A549 (cell line): ENCODE measurements around the gene MSS51. TPM values are rescaled to one million over a fixed set of nuclear protein-coding genes. Genes with fewer than 3 reads are reported as not detected.
A peak's percentile ranks its signal among the peaks of the same experiment; 100 is the strongest.

Source experiments
- ATAC-seq, 2 experiments: fragments of 200-7000 bp in 1 of 2; fragments of >200 bp in 1 of 2; cut with Nextera tagmentation in 1 of 2; cut with Tn5 transposase in 1 of 2; 3 replicates each; pipeline versions ENCODE4 v1.8.0 to v1.9.1; 2018 to 2020; ENCODE audit warnings: mild to moderate bottlenecking in 1 of 2, moderate library complexity in 1 of 2
- CTCF ChIA-PET: fragments of 300-600 bp; sonication (Branson Sonifier 250); formaldehyde crosslinking; extraction: SDS; loops from one replicate; lab custom pipeline; 2021; ENCODE audit warnings: antibody characterized with exemption, inconsistent platforms; lab: Yijun Ruan, JAX
- POLR2A ChIA-PET: fragments of 350-600 bp; formaldehyde crosslinking; extraction: SDS; loops from one replicate; lab custom pipeline; 2021; ENCODE audit warnings: antibody characterized with exemption, inconsistent platforms; lab: Yijun Ruan, JAX
- DNase-seq, 2 experiments: peaks; one replicate each; pipeline versions ENCODE4 v3.0.0 to v3.0.0-alpha.2; 2011 to 2016; ENCODE audit warnings: low read depth in 1 of 2, low spot score in 1 of 2
- FAIRE-seq: peaks from 2 replicates; lab custom pipeline; 2011; peaks lifted over from hg19 to GRCh38; lab: Jason Lieb, UNC
- H3K27ac ChIP-seq, 2 experiments: fragments of >200 bp; sonication (Bioruptor Twin); formaldehyde crosslinking; 3 replicates each; pipeline ENCODE4 v1.5.1; 2016 to 2017
- H3K4me1 ChIP-seq: fragments of >200 bp; sonication (Bioruptor Twin); formaldehyde crosslinking; 3 replicates; pipeline ENCODE4 v1.6.1; 2016
- H3K4me2 ChIP-seq: fragments of >200 bp; sonication (Bioruptor Twin); formaldehyde crosslinking; 3 replicates; pipeline ENCODE4 v1.6.1; 2016
- H3K4me3 ChIP-seq: fragments of >200 bp; sonication (Bioruptor Twin); formaldehyde crosslinking; 3 replicates; pipeline ENCODE4 v1.5.1; 2016
- H3K9me3 ChIP-seq: fragments of >200 bp; sonication (Bioruptor Twin); formaldehyde crosslinking; 3 replicates; pipeline ENCODE4 v1.6.1; 2016
- BHLHE40 ChIP-seq: IDR thresholded peaks from 2 replicates; pipeline ENCODE4 v1.6.1; 2012; ENCODE audit warnings: low read depth, low read length, inconsistent platforms
- CBX8 ChIP-seq: fragments of 200-600 bp; sonication (generic); IDR thresholded peaks from 2 replicates; pipeline ENCODE4 v1.6.1; 2016
- CEBPB ChIP-seq, 2 experiments: fragments of >200 bp in 1 of 2; sonication (Bioruptor Twin) in 1 of 2; formaldehyde crosslinking in 1 of 2; IDR thresholded peaks; 2 replicates each; pipeline ENCODE4 v1.6.1; 2012 to 2016
- CHD2 ChIP-seq: fragments of 150-350 bp; IDR thresholded peaks from 2 replicates; pipeline ENCODE4 v1.6.1; 2014; ENCODE audit warnings: low read length; ENCODE audit not compliant: partially characterized antibody
- CHD4 ChIP-seq: fragments of 200-600 bp; sonication (generic); IDR thresholded peaks from 2 replicates; pipeline ENCODE4 v1.6.1; 2016; ENCODE audit warnings: antibody characterized with exemption, mild to moderate bottlenecking, borderline replicate concordance
- CTCF ChIP-seq: fragments of >200 bp; sonication (Bioruptor Twin); formaldehyde crosslinking; IDR thresholded peaks from 3 replicates; pipeline ENCODE4 v1.5.1; 2016
- EP300 ChIP-seq, 2 experiments: fragments of >200 bp; sonication (Bioruptor Twin); formaldehyde crosslinking; IDR thresholded peaks; 2 replicates in 1 of 2; 3 replicates in 1 of 2; pipeline ENCODE4 v1.6.1; 2016 to 2017
- ESRRA ChIP-seq: fragments of 150-350 bp; IDR thresholded peaks from 2 replicates; pipeline ENCODE4 v1.6.1; 2014; ENCODE audit warnings: mild to moderate bottlenecking, low read length, borderline replicate concordance
- FOSL2 ChIP-seq, 2 experiments: fragments of 450-650 bp in 1 of 2; fragments of >200 bp in 1 of 2; sonication (Bioruptor Twin) in 1 of 2; formaldehyde crosslinking; IDR thresholded peaks; 2 replicates each; pipeline versions ENCODE4 v1.5.0 to v1.6.1; 2016 to 2020; ENCODE audit warnings: mild to moderate bottlenecking in 1 of 2, moderate library complexity in 1 of 2
- GATA3 ChIP-seq: IDR thresholded peaks from 2 replicates; pipeline ENCODE4 v1.6.1; 2012; ENCODE audit warnings: borderline replicate concordance
- HOXA7 ChIP-seq: fragments of 250-450 bp; sonication (Bioruptor Pico); IDR thresholded peaks from 2 replicates; pipeline ENCODE4 v1.5.0; 2020; ENCODE audit warnings: mild to moderate bottlenecking, moderate library complexity
- JUNB ChIP-seq: fragments of >200 bp; sonication (Bioruptor Twin); formaldehyde crosslinking; IDR thresholded peaks from 2 replicates; pipeline ENCODE4 v1.6.1; 2016
- KDM1A ChIP-seq: fragments of 200-600 bp; sonication (generic); IDR thresholded peaks from 2 replicates; pipeline ENCODE4 v1.6.1; 2016; ENCODE audit warnings: low read depth, mild to moderate bottlenecking
- KDM5A ChIP-seq: fragments of 200-600 bp; sonication (generic); IDR thresholded peaks from 2 replicates; pipeline ENCODE4 v1.6.1; 2016; ENCODE audit warnings: antibody characterized with exemption, mild to moderate bottlenecking
- MAFK ChIP-seq: fragments of 450-650 bp; IDR thresholded peaks from 2 replicates; pipeline ENCODE4 v1.6.1; 2014; ENCODE audit not compliant: partially characterized antibody
- MAX ChIP-seq: IDR thresholded peaks from 2 replicates; pipeline ENCODE4 v1.6.1; 2012
- MYC ChIP-seq: IDR thresholded peaks from 2 replicates; pipeline ENCODE4 v1.6.1; 2012; ENCODE audit warnings: mild to moderate bottlenecking, inconsistent platforms, low read length, improper control_type of control experiment, borderline replicate concordance
- NR3C1 ChIP-seq: fragments of >200 bp; sonication (Bioruptor Twin); formaldehyde crosslinking; IDR thresholded peaks from 3 replicates; pipeline ENCODE4 v1.6.1; 2017
- POLR2AphosphoS2 ChIP-seq: conservative IDR thresholded peaks from 2 replicates; pipeline ENCODE4 v1.6.1; 2012; ENCODE audit warnings: low read length, improper control_type of control experiment, inconsistent platforms
- RARB ChIP-seq: fragments of 250-450 bp; sonication (Bioruptor Pico); IDR thresholded peaks from 2 replicates; pipeline ENCODE4 v1.8.0; 2021; ENCODE audit warnings: mild to moderate bottlenecking, moderate library complexity
- RNF2 ChIP-seq: fragments of 200-600 bp; sonication (generic); IDR thresholded peaks from 2 replicates; pipeline ENCODE4 v1.6.1; 2016; ENCODE audit warnings: low read depth, mild to moderate bottlenecking, antibody characterized with exemption, moderate library complexity, borderline replicate concordance
- TFCP2L1 ChIP-seq: fragments of 250-450 bp; sonication (Bioruptor Pico); IDR thresholded peaks from 2 replicates; pipeline ENCODE4 v1.5.0; 2021; ENCODE audit warnings: mild to moderate bottlenecking
- ZC3H11A ChIP-seq: fragments of 450-650 bp; IDR thresholded peaks from 2 replicates; pipeline ENCODE4 v1.6.1; 2014; ENCODE audit warnings: antibody characterized with exemption, mild to moderate bottlenecking
- WGBS: methylation state at CpG from one replicate; pipeline ENCODE4 v1.1.6; 2017; ENCODE audit errors: missing lambda C conversion rate; 5-methylcytosine and 5-hydroxymethylcytosine counted together
- polyA plus RNA-seq, 4 experiments: library from polyadenylated mRNA; depleted of rRNA in 3 of 4; stranded (reverse); fragments of >200 nt; fragmentation: RNase III in 1 of 4; extraction: RNeasy Plus Mini Kit Qiagen cat#74134 plus additional on column Dnase treatment in 1 of 4; gene quantifications; 2 replicates in 3 of 4; 3 replicates in 1 of 4; pipeline ENCODE4 v1.2.3, GENCODE V29; 2011 to 2017
- TF ChIP-seq, protein P1 (sequence below): fragments of 250-450 bp; sonication (Bioruptor Pico); IDR thresholded peaks from 2 replicates; pipeline ENCODE4 v1.5.0; 2021; ENCODE audit warnings: mild to moderate bottlenecking, moderate library complexity, borderline replicate concordance
- TF ChIP-seq, protein P2 (sequence below): IDR thresholded peaks from 2 replicates; pipeline ENCODE4 v1.6.1; 2012
- TF ChIP-seq, protein P3 (sequence below): IDR thresholded peaks from 2 replicates; pipeline ENCODE4 v1.6.1; 2012; ENCODE audit warnings: low read depth, borderline replicate concordance
- TF ChIP-seq, protein P4 (sequence below): fragments of 200-600 bp; sonication (generic); IDR thresholded peaks from 2 replicates; pipeline ENCODE4 v1.6.1; 2016; ENCODE audit warnings: antibody characterized with exemption, mild to moderate bottlenecking, moderate library complexity

Gene MSS51
- polyA plus RNA-seq, 2 of the 4 experiments (the other 2 are of a cell fraction): 0.49 to 1.1 TPM

GRCh38 chr10:73469579-73469978 lies 36.2 kb upstream of the MSS51 start:
- no peak for DNase-seq
- FAIRE-seq: peak; percentile 51

DNA sequence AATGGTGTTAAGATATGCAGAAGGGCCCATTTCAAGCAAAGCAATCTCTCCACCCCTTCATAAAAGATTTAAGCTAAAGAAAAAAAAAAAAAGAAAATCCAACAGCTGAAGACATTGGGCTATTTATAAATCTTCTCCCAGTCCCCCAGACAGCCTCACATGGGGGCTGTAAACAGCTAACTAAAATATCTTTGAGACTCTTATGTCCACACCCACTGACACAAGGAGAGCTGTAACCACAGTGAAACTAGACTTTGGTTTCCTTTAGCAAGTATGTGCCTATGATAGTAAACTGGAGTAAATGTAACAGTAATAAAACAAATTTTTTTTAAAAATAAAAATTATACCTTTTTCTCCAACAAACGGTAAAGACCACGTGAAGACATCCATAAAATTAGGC lies 33.8 kb upstream of the MSS51 start:
- CTCF ChIA-PET: interaction anchor here (0.7 kb wide), 2 partner anchors 10 to 35 kb away, joined by 3 read pairs; no protein-coding TSS in a partner anchor
- FAIRE-seq: no peak

More at GRCh38 chr10:73469579-73469978, 36.2 kb upstream of the MSS51 start:
- ChIA-PET POLR2A (no interaction called here), CTCF (interaction anchor here (1.0 kb wide), 1 partner anchor 11 kb away, joined by 3 read pairs; no protein-coding TSS in a partner anchor)
- Histone ChIP-seq H3K27ac (no peak overlapping the region), H3K4me1 (no peaks in the 10 kb centered on the region), H3K9me3 (no peaks in the 10 kb centered on the region), H3K4me2 (no peak overlapping the region), H3K4me3 (no peak overlapping the region)
- ATAC-seq: no peak
- TF ChIP-seq, protein P1, sequence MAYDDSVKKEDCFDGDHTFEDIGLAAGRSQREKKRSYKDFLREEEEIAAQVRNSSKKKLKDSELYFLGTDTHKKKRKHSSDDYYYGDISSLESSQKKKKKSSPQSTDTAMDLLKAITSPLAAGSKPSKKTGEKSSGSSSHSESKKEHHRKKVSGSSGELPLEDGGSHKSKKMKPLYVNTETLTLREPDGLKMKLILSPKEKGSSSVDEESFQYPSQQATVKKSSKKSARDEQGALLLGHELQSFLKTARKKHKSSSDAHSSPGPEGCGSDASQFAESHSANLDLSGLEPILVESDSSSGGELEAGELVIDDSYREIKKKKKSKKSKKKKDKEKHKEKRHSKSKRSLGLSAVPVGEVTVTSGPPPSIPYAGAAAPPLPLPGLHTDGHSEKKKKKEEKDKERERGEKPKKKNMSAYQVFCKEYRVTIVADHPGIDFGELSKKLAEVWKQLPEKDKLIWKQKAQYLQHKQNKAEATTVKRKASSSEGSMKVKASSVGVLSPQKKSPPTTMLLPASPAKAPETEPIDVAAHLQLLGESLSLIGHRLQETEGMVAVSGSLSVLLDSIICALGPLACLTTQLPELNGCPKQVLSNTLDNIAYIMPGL (CRISPR knock-in tag): no peak
- TF ChIP-seq FOSL2 (IDR thresholded peaks at IDR 0.05) (no peak), FOSL2 (CRISPR knock-in tag; IDR thresholded peaks at IDR 0.05) (no peak), ZC3H11A (no peak), MYC (no peak), EP300 (IDR thresholded peaks at IDR 0.05) (no peak), RARB (CRISPR knock-in tag) (no peak), POLR2AphosphoS2 (no peak), HOXA7 (CRISPR knock-in tag) (no peak), KDM1A (no peak), RNF2 (no peak), GATA3 (no peak)

More for the DNA sequence above, 33.8 kb upstream of the MSS51 start:
- no peak for DNase-seq
- POLR2A ChIA-PET: no interaction called here
- Histone ChIP-seq H3K4me3 (no peak overlapping the region), H3K4me2 (no peak overlapping the region), H3K9me3 (no peaks in the 10 kb centered on the region), H3K4me1 (no peaks in the 10 kb centered on the region)
- WGBS: 90% methylated on average over 2 of the region's 2 CpGs
- no peak for ATAC-seq
- no peak for TF ChIP-seq FOSL2 (IDR thresholded peaks at IDR 0.05)
- TF ChIP-seq FOSL2 (CRISPR knock-in tag; IDR thresholded peaks at IDR 0.05): no peak
- TF ChIP-seq, protein P2, sequence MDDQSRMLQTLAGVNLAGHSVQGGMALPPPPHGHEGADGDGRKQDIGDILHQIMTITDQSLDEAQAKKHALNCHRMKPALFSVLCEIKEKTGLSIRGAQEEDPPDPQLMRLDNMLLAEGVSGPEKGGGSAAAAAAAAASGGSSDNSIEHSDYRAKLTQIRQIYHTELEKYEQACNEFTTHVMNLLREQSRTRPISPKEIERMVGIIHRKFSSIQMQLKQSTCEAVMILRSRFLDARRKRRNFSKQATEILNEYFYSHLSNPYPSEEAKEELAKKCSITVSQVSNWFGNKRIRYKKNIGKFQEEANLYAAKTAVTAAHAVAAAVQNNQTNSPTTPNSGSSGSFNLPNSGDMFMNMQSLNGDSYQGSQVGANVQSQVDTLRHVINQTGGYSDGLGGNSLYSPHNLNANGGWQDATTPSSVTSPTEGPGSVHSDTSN: no peak
- no peak for TF ChIP-seq CHD4
- no peak for TF ChIP-seq CEBPB (IDR thresholded peaks at IDR 0.05)
- TF ChIP-seq ESRRA: no peak
- no peak for TF ChIP-seq BHLHE40
- TF ChIP-seq NR3C1: no peak
- TF ChIP-seq ZC3H11A: no peak
- no peak for TF ChIP-seq CBX8
- TF ChIP-seq HOXA7 (CRISPR knock-in tag): no peak
- no peak for TF ChIP-seq MAFK
- TF ChIP-seq CHD2: no peak
- TF ChIP-seq, protein P3, sequence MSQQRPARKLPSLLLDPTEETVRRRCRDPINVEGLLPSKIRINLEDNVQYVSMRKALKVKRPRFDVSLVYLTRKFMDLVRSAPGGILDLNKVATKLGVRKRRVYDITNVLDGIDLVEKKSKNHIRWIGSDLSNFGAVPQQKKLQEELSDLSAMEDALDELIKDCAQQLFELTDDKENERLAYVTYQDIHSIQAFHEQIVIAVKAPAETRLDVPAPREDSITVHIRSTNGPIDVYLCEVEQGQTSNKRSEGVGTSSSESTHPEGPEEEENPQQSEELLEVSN: no peak
- TF ChIP-seq, protein P4, sequence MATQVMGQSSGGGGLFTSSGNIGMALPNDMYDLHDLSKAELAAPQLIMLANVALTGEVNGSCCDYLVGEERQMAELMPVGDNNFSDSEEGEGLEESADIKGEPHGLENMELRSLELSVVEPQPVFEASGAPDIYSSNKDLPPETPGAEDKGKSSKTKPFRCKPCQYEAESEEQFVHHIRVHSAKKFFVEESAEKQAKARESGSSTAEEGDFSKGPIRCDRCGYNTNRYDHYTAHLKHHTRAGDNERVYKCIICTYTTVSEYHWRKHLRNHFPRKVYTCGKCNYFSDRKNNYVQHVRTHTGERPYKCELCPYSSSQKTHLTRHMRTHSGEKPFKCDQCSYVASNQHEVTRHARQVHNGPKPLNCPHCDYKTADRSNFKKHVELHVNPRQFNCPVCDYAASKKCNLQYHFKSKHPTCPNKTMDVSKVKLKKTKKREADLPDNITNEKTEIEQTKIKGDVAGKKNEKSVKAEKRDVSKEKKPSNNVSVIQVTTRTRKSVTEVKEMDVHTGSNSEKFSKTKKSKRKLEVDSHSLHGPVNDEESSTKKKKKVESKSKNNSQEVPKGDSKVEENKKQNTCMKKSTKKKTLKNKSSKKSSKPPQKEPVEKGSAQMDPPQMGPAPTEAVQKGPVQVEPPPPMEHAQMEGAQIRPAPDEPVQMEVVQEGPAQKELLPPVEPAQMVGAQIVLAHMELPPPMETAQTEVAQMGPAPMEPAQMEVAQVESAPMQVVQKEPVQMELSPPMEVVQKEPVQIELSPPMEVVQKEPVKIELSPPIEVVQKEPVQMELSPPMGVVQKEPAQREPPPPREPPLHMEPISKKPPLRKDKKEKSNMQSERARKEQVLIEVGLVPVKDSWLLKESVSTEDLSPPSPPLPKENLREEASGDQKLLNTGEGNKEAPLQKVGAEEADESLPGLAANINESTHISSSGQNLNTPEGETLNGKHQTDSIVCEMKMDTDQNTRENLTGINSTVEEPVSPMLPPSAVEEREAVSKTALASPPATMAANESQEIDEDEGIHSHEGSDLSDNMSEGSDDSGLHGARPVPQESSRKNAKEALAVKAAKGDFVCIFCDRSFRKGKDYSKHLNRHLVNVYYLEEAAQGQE: no peak
- TF ChIP-seq CTCF: no peak
- TF ChIP-seq MAX: no peak
- TF ChIP-seq KDM5A: no peak
- no peak for TF ChIP-seq JUNB
- TF ChIP-seq KDM1A: no peak
- no peak for TF ChIP-seq TFCP2L1 (CRISPR knock-in tag)
- TF ChIP-seq, all 56 proteins: peak for 0
- H3K27ac ChIP-seq: no peak overlapping the region
